Activated gamma-delta T cell treated with Interleukin-2 at 50 U/mL for 16 hours (primary cell): ENCODE results near the gene HK1.
"Not testable (repeated sequence)": the region's sequence is repeated elsewhere in the genome, so short reads cannot be mapped to it uniquely, and the experiment has no call there.

ENCODE experiments used
- DNase-seq: peaks from one replicate; pipeline ENCODE4 v3.0.0-alpha.2; 2020

HK1 gene

DNA sequence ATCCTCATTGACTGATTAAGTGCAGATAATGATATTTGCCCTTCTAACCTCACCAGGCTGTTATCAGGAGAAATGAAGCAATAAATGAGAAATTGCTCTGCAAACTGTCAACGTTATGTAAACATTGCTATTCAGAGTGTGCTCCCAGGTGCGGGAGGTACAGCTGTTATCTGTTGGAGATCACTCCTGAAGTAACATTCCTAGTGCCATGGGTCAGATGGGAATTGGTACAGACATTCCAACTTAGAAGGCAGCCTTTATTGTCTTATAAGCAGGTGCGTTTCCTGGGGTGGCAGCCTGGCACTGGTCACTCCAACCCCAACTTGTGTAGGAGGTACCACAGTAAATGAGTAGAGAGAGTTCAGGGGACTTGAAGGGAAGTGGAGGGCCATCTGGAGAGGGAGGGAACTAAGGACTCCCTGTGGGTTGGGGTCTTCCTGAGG is 36.8 kb downstream of the HK1 start:
- DNase-seq: no peak

DNA sequence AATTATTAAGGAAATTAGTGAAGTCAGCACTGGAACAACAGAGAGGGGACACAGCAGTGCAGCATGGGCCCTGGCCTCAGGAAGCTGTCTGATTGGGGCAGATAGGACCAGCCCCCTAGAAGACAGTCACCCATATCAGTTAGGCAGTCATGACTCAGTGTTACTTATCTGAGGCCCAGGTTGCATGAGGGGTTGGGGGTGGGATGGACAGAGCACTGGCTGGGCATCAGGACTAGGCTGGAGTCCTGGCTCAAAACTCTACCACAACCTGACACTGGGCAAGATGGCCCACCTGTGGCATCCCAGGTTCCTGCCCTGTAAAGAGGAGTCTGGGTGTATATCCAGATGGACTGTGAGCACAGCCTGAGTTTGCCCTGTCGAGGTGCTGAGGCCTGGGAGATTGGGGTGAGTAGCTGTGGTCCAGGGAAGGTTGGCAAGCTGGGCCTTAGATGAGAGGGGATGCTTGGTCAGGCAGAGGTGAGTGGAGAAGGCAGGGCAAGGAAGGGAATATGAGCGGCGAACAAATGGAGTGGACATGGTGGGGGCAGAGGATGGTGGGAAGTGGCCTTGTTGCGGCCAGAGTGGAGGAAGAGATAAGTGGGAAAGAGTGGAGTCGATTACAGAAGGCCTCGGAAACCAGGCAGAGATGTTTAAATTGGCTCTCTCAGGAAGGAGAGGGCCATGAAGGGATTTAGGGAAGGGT is 37.5 kb downstream of the HK1 start:
- DNase-seq: no peak

DNA sequence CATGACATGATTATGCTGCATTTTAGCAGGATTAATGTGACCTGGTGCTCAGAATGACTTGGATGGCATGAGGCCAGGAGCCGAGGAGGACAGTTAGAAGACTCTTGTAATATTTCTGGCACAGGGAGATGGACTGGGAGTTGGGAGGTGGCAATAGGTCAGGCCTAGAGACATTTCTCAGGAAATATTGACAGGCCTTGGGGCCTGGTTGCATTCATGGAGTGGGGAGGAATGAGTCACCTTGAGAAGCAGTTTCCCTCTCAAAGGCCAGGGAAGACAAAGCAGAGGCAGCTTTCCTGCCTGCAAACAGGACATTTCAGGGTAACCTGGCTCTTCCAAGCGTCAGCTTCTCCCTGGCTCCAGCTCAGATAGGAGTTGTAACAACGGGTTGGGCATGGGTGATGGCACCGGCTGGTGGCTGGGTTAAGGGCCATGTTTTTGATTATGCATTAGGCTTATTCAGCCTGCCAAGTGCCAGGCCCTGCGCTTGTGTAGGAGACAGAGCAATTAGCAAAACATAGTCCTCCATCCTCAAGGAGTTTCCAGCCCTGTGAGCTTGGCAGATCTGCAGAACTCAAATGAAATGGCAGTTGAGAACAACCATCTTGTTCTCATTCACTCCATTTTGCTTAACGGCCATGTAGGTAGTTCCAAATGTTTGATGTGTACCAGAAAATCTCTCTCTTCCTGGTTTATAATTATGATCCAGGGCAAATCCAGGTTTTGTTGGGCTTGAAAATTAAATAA is 38.2 kb downstream of the HK1 start:
- DNase-seq: no peak

DNA sequence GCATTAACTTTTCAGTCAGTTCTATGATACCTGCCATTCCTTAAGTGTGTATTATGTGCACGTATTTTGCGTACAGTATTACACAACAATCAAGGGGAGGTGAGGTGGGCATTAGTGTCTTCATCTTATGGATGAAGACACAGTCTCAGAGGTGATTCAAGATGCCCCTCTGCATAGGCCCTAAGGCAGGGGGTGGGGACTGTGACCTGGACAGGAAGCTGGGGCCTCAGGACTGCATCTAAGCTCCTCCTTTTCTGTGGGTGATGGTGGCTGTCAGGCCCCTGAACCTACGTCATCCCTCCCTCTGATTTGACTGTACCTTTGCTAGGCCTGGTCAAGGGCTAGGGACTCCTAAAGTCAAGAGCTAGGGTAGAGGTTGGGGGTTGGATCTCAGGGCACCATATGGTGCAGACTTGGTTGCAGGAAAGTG is 38.9 kb downstream of the HK1 start:
- no peak for DNase-seq

DNA sequence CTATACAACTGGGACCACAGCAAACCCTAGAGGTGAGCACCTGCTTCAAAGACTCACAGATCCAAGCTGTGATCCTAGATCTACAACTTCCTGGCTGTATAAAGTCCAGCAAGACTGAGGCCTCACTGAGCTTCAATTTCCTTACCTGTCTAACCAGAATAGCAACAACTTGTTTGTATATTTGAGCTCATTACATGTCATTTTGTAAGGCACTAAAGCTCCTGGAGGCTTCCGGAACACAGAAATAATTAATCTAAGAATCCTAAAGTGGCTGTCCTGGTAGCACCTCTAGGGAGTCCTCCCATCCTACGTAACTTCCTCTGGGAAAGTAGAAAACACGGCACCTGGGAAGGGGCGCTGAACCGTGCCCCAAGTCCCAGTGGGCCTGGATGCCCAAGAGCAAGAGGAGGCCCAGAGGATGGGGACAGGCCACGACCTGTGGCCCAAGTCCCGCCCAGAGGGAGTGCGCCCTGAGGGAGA is 39.4 kb downstream of the HK1 start:
- DNase-seq: no peak

DNA sequence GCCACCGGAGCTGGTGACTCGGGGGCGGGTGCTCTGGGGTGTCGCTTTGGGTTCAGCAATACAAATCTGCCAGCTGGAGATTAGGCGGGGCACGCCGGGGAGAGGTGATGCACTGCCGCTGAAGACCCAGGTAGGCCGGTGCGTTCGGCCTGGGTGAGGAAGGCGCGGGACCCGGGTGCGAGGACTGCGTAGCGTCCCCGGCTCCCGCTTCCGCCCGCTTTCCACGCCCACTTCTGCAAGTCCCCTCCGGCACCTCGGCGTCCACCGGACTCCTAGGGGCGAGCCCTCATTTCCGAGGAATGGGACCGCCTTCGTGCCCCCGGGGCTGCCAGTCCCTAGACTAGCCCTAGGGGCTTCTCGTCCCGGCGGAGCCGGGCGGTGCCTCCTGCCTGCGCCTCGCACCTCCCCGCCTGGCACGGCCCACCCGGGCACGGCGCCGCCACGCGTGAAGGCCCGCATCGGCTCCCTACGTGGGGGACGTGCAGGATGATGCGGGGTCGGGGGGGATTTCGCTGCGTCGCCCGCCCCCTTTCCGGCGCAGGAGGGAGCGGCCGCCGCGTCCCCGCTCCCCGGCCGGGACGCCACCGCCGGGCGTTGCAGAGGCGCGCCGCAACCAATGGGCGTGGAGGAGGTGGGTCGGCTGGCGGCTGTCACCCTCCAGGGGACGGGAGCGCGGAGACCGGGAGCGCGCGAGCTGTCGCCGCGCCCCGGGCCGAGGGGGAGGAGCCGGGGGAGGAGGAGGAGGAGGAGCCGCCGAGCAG is 40.0 kb downstream of the HK1 start:
- peak; percentile 87 for DNase-seq

DNA sequence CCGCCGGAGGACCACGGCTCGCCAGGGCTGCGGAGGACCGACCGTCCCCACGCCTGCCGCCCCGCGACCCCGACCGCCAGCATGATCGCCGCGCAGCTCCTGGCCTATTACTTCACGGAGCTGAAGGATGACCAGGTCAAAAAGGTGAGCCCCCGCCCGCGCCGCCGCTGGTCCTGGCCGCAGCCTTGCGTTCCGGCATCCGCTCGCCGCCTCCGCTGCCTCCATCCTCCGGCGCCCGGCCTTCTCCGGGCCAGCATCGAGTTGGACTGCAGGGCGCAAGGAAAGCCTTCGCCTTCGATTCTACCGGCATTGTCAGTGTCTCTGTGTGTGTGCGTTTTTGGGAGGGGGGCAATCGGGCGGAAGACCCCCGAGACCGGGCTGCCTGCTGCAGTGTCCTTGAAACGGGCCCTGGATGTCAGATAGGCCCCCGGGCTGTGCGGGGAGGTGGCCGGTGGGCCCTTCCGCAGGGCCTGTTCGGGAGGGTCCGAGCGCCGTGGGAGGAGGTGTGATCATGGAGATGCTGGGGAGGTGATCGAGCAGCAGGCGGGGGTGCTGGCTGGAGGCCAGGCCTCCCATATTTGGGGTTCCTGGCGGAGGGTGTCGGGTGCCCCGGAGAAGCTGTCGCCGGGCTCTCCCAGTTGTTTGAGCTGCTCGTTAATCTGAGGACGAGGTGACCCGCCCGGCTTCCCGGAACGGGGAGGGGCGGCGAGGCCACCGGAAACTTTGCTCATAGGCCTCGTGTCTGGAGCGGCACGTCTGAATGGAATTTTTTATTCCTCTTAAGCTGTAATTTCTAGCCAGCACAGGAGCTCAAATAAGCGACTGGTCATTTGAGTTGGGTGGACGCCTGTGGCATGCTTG is 40.8 kb downstream of the HK1 start:
- DNase-seq: peak; percentile 68

DNA sequence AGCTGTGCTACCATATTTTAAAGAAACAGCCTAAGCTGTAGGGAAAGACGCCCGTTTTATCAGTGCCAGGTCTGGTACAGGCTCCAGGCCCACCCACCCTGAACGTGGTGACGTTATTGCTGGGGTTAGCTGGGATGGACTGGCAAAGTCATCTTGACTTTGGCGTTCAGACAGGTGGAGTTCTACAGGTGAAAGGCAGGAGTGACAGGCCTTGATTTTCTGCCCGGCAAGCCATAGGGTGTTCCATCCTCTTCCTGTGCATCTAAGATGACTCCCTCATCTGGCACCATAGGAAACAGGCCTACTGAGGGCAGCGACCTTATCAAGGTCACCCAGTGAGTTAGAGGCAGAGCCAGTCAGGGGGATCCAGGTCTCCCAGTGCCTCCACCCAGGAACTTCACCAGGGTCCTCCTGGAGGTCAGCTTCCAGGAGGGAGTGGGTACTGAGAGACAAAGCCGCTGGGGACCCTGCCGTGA is 41.6 kb downstream of the HK1 start:
- DNase-seq: no peak

DNA sequence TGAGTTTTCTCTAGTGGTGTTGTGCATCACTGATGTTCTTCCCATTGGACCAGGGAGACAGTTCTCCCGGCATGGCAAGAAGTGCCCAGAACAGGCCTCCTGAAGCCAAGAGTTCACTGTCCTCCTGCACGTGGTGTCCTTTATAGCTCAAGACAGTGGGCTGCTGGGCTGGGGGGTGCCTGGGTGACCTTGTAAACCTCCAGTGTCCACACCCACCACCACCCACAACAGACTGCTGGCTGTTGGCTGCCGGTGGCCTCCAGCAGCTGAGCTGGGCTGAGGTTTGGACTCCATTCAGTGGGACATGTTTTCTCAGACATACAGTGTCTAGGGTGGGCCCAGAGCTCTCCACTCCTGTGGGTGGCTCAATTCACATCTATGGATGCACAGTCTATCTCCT is 42.2 kb downstream of the HK1 start:
- no peak for DNase-seq

DNA sequence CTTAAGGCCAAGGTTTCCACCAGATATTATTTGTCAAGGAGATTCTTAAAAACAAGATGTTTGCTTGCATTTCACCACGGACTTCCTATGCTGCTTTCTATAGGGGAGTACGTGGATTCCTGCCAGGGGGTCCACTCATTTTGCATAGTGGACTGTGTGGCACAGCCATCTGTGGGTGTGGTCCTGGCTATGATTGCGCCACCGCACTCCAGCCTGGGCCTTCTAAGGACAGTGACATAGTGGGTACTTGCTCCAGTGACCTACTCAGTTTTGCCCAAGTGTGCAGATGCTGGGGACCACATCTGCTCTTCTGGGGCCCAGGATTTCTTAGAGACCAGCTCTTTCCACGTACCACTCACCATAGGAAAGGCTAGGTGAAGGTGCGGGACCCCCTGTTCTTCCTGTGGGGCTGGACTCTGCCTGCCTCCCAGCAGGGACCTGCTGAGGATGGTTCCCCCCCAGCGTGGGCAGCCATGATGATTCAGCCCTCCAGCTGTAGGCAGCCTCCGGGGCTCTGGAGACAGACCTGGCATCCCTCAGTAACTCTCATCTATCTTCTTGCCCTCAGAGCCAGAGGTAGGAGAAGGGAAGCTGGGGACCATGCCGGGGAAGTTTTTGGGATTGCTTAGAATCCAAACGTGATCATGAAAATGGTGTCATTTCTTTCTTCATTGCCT is 42.9 kb downstream of the HK1 start:
- DNase-seq: no peak

DNA sequence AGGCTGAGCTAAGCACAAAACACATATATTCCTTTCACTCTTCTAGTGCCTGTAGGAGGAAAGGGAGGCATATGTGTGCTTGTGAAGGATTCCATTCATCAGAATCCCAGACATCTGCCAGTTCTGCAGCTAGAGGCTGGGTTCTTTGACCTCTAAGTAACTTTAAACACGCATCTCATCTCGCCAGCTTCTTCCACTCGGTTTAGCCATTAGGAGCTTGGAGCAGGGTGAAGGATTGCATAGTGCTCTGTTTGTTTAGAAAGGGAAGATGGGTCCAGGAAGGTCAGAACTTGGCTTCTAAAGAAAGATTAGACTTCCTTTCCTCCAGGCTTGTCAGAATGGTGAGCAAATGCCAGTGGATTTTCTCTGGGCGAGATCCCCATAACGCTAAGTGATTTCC is 43.6 kb downstream of the HK1 start:
- no peak for DNase-seq

DNA sequence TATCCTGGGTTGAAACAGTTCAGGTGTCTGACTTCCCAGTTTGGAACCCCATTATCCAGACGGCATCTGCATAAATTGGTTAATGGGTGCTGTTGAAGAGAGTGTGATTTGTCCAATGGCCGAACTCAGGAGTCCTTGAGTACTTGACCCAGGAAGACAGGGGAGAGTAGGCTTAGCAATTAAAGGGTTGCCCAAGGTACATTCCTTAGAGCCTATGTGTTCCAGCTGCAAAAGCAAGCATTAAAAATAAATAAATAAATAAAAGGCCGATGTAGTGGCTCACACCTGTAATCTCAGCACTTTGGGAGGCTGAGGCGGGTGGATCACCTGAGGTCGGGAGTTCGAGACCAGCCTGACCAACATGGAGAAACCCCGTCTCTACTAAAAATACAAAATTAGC is 44.0 kb downstream of the HK1 start:
- not testable (repeated sequence) for DNase-seq

DNA sequence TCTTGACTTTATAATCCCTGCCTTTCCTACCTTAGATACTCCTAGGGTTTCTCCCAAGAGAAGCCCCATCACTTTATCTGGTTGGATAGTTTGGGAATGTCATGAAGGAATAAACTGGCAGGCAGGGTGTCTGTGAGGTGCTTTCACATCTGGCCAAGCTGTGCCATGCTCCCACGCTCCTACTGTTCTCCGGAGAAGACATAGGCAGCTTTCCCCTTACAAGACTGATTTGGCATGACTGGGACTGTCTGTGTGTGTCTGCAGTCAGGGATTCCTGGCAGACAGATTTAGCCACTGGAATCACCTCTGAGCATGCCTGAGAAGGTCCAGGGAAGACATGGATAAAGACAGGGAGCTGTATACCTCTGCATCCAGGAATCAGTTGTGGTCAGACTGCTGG is 45.3 kb downstream of the HK1 start:
- no peak for DNase-seq

DNA sequence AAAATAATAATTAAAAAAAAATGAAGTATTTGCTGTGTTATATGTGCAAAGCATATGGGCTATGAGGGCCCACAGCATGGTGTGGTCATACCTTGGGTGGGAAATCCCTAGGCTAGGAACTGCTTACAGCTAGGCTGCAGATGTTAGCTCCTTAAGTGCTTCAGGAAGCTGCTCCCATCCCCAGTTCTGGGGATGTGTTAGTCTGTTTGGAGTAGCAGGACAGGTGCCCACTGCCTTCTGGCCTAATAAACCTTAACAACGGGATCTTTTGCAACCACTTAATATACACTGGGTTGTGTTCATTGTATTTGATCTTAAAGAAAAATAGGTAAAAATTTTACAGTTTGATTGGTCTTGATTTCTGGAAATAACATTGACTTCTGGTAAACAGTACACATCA is 46.3 kb downstream of the HK1 start:
- no peak for DNase-seq

DNA sequence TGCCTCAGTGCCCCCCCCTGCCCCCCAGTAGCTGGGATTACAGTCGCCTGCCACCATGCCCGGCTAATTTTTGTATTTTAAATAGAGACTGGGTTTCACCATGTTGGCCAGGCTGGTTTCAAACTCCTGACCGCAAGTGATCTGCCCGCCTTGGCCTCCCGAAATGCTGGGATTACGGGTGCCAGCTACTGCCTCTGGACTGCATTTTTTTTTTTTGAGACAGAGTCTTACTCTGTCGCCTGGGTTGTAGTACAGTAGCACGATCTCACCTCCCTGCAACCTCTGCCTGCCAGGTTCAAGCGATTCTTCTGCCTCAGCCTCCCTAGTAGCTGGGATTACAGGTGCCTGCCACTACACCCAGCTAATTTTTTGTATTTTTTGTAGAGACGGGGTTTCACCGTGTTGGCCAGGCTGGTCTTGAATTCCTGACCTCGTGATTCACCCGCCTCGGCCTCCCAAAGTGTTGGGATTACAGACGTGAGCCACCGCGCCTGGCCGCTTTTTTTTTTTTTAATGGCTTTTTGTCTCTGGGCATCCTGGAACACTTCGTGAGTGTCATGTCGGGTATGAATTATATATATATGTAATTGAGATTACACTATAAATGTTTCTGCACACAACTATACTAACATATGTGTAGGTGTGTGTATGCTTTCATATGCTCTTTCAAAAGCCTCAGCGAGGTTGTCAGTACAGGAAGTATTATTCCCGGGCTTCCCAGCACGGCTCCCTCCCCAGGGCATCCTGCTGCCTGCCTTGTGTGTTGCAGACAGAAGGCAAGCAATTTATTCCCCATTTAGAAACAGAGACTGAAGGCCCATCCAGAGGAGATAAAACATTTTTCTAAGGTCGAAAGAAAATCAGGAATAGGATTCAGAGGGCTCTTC is 47.6 kb downstream of the HK1 start:
- DNase-seq: not testable (repeated sequence)

DNA sequence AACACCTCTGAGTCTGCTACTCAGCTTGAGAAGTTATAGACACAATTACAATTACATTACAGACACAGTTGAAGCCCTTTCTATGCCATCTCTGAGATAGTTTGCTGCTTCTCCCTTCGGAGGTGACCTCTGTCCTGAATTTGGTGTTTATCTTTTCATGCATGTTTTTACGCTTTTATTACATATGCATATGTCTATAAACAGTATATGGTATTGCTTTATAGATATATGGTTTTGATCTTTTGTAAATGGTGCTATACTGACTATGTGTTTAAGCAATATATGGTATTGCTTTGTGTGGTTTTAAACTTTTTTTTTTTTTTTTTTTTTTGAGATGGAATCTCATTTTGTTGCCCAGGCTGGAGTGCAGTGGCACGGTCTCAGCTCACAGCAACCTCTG is 48.4 kb downstream of the HK1 start:
- no peak for DNase-seq

DNA sequence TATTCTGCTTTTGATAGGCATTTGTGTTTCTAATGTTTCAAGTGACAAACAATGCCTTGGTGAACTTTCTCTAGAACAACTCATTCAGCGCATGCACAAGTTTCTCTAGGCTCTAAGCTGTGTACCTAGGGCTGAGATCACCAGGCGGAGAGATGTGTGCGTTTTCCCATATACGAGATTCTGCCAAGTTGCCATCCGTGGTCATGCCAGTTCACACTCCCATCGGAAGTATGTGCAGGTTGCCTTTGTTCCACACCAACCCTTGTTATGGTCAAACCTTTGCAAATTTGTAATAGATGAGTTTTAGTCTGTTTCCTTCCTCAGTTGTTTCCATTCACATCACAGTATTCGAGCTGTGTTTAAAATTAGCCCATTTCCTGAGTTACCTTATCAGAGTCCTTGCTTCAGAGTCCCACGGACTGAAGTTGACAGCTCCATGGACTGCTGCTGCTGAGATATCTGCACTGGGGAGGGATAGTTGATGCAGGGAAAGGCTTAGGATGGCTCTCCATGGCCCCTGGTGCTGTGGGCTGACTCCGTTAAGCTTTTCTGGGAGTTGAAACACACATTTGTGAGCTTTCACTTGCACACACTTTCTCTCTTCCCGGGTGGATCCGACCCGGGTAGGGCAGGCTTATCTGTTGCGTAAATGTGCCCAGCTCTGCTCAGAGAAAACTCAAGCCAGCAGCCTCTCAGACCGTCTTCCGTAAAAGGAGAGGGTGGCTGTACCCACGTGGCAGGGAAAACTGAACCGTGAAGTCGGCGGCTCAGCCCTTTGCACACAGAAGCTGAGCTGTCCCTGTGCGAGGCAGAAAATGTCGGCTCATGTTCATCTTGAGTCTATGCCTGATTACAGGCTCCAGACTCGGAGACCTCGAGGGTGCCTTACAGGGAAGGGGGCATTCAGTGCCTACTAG is 49.4 kb downstream of the HK1 start:
- peak; percentile 41 for DNase-seq

DNA sequence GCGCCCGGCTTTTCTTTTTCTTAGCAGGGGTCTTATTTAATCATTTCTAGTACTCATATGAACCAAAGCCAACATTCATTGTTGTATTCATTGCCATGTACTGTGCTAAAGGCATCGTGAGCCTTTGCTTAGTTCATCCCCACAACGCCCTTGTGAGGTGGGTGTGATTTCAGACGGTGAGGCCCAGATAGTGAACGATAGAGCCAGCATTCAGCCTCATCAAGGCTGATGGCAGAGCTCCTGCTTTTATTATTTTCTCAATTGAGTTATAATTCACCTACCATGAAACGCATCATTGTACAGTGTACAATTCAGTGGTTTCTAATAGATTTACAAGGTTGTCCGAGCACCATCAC is 50.1 kb downstream of the HK1 start:
- DNase-seq: no peak

DNA sequence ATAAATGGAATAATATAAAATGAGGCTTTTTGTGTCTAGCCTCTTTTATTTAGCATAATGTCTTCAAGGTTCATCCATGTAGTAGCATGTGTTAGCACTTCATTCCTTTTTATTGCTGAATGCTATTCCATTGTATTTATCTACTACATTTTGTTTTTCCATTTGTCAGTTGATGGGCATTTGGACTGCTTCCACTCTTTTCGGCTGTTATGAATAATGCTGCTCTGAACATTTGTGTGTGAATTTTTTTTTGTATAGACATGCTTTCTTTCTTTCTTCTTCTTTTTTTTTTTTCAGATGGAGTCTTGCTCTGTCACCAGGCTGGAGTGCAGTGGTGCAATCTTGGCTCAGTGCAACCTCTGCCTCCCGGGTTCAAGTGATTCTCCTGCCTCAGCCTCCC is 50.6 kb downstream of the HK1 start:
- not testable (repeated sequence) for DNase-seq

DNA sequence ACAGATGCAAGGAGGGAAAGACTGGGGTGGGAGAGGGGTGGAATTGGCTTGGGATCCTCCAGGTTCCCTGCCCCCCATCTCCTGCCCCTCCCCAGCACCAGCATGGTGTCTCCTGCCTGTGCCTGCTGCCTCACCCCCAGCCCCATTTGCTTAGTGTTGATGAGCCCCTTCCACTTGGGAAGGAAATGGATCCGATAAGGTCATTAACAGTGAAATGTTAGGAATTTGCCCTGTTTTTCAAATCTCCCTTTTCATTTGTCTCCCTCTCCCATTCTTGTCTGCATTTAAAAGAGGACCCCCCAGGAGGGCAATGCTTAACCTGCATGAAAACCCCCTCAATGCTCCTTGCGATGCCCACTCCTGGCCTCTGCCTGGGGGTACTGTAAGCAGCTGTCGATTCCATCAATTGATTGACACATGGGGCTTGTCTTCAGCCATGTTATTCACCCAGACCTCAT is 51.5 kb downstream of the HK1 start:
- no peak for DNase-seq
